H1 (cell line): Measurements from ENCODE around the gene COLEC12. TPM values are rescaled to one million over a fixed set of nuclear protein-coding genes. Genes with fewer than 3 reads are reported as not detected.

Experiments
- CTCF ChIA-PET: fragments of 300-600 bp; sonication (Branson Sonifier 250); formaldehyde crosslinking; loops from one replicate; lab custom pipeline; 2021; ENCODE audit not compliant: partially characterized antibody; lab: Charles Lee
- POLR2A ChIA-PET: fragments of 300-600 bp; sonication (Branson Sonifier 250); formaldehyde crosslinking; loops from one replicate; lab custom pipeline; 2021; ENCODE audit warnings: inconsistent platforms; ENCODE audit not compliant: partially characterized antibody; lab: Charles Lee
- DNase-seq, 2 experiments: peaks; one replicate each; pipeline versions ENCODE4 v3.0.0 to v3.0.0-alpha.2; 2010 to 2022; ENCODE audit warnings: low spot score in 2 of 2, low read depth in 1 of 2, mixed read lengths in 1 of 2
- FAIRE-seq: peaks from 2 replicates; lab custom pipeline; 2011; peaks lifted over from hg19 to GRCh38; lab: Jason Lieb, UNC
- H2AFZ ChIP-seq: 2 replicates; pipeline ENCODE4 v1.8.1; 2012; ENCODE audit warnings: low read length, inconsistent platforms
- H2AK5ac ChIP-seq: 2 replicates; pipeline ENCODE4 v1.6.1; 2013; ENCODE audit warnings: low read depth, low read length
- H2BK120ac ChIP-seq: replicated peaks from 2 replicates; pipeline ENCODE3; 2013; ENCODE audit warnings: low read depth, low read length, inconsistent platforms
- H2BK12ac ChIP-seq: 2 replicates; pipeline ENCODE4 v1.6.1; 2013; ENCODE audit warnings: low read depth, low read length
- H2BK15ac ChIP-seq: 2 replicates; pipeline ENCODE4 v1.6.1; 2013; ENCODE audit warnings: low read length
- H2BK20ac ChIP-seq: 2 replicates; pipeline ENCODE4 v1.6.1; 2013; ENCODE audit warnings: low read length
- H2BK5ac ChIP-seq: 2 replicates; pipeline ENCODE4 v1.6.1; 2013; ENCODE audit warnings: low read depth, low read length
- H3K14ac ChIP-seq: 2 replicates; pipeline ENCODE4 v1.6.1; 2013; ENCODE audit warnings: inconsistent platforms; ENCODE audit not compliant: insufficient read length
- H3K18ac ChIP-seq: 2 replicates; pipeline ENCODE4 v1.6.1; 2013; ENCODE audit warnings: low read length; ENCODE audit errors: extremely low read depth
- H3K23ac ChIP-seq: 2 replicates; pipeline ENCODE4 v1.6.1; 2013; ENCODE audit warnings: inconsistent platforms; ENCODE audit not compliant: insufficient read length
- H3K23me2 ChIP-seq: 2 replicates; pipeline ENCODE4 v1.6.1; 2013; ENCODE audit warnings: low read depth, low read length
- H3K27ac ChIP-seq: 2 replicates; pipeline ENCODE4 v1.6.1; 2011; ENCODE audit warnings: low read depth, low read length, inconsistent platforms
- H3K27me3 ChIP-seq, 4 experiments: replicated peaks in 1 of 4; 1 replicate in 1 of 4; 2 replicates in 3 of 4; pipeline versions ENCODE4 v1.6.1 to v1.8.1; 2011 to 2013; ENCODE audit warnings: low read length in 3 of 4, mild to moderate bottlenecking in 3 of 4, inconsistent platforms in 2 of 4, mixed read lengths in 2 of 4, moderate library complexity in 1 of 4; ENCODE audit not compliant: control insufficient read depth in 3 of 4, insufficient read depth in 3 of 4; ENCODE audit errors: extremely low read depth in 1 of 4
- H3K36me3 ChIP-seq, 4 experiments: 2 replicates each; pipeline versions ENCODE4 v1.6.1 to v1.8.1; 2011 to 2013; ENCODE audit warnings: mild to moderate bottlenecking in 4 of 4, low read length in 3 of 4, moderate library complexity in 2 of 4, control low read depth in 1 of 4, inconsistent platforms in 1 of 4; ENCODE audit not compliant: insufficient read depth in 4 of 4, control insufficient read depth in 2 of 4
- H3K4ac ChIP-seq: replicated peaks from 2 replicates; pipeline ENCODE3; 2013; ENCODE audit warnings: low read length, low read depth, mixed read lengths, inconsistent platforms; ENCODE audit not compliant: insufficient read length
- H3K4me1 ChIP-seq, 4 experiments: replicated peaks in 1 of 4; 1 replicate in 1 of 4; 2 replicates in 3 of 4; pipeline versions ENCODE4 v1.6.1 to v1.8.1; 2011 to 2013; ENCODE audit warnings: low read length in 3 of 4, inconsistent platforms in 2 of 4, mixed read lengths in 1 of 4; ENCODE audit not compliant: insufficient read depth in 4 of 4, control insufficient read depth in 3 of 4
- H3K4me2 ChIP-seq, 2 experiments: 2 replicates each; pipeline versions ENCODE4 v1.6.1 to v1.8.1; 2011 to 2013; ENCODE audit warnings: low read depth in 2 of 2, low read length in 2 of 2, control low read depth in 1 of 2, inconsistent platforms in 1 of 2, mild to moderate bottlenecking in 1 of 2; ENCODE audit not compliant: insufficient read depth in 1 of 2
- H3K4me3 ChIP-seq, 4 experiments: fragments of 200-600, 300-600 bp in 1 of 4; sonication (generic), shearing (Covaris generic), sonication (Bioruptor Twin) in 1 of 4; 2 replicates each; pipeline versions ENCODE4 v1.5.1 to v1.8.1; 2011 to 2016; ENCODE audit warnings: low read length in 4 of 4, low read depth in 3 of 4, control low read depth in 2 of 4, inconsistent platforms in 2 of 4, mild to moderate bottlenecking in 2 of 4, mixed read lengths in 1 of 4, moderate library complexity in 1 of 4; ENCODE audit not compliant: insufficient read depth in 2 of 4; ENCODE audit errors: extremely low read depth in 1 of 4
- H3K56ac ChIP-seq: replicated peaks from 2 replicates; pipeline ENCODE3; 2013; ENCODE audit warnings: low read depth, mild to moderate bottlenecking, mixed read lengths, low read length, inconsistent platforms; ENCODE audit not compliant: insufficient read length
- H3K79me1 ChIP-seq: 2 replicates; pipeline ENCODE4 v1.6.1; 2013; ENCODE audit warnings: low read depth, low read length, control low read depth
- H3K79me2 ChIP-seq, 2 experiments: 2 replicates each; pipeline versions ENCODE4 v1.6.1 to v1.8.1; 2012 to 2013; ENCODE audit warnings: low read length in 2 of 2, mild to moderate bottlenecking in 2 of 2, inconsistent platforms in 1 of 2; ENCODE audit not compliant: insufficient read depth in 2 of 2, control insufficient read depth in 1 of 2
- H3K9ac ChIP-seq, 4 experiments: replicated peaks in 1 of 4; 1 replicate in 1 of 4; 2 replicates in 3 of 4; pipeline versions ENCODE4 v1.6.1 to v1.8.1; 2011 to 2013; ENCODE audit warnings: low read depth in 3 of 4, low read length in 3 of 4, control low read depth in 2 of 4, mild to moderate bottlenecking in 2 of 4, moderate library complexity in 2 of 4, inconsistent platforms in 1 of 4; ENCODE audit errors: extremely low read depth in 1 of 4
- H3K9me3 ChIP-seq, 2 experiments: 2 replicates each; pipeline versions ENCODE4 v1.6.1 to v1.8.1; 2012 to 2013; ENCODE audit warnings: mild to moderate bottlenecking in 2 of 2, moderate library complexity in 2 of 2, control low read depth in 1 of 2, inconsistent platforms in 1 of 2, low read depth in 1 of 2, low read length in 1 of 2, mixed read lengths in 1 of 2; ENCODE audit not compliant: insufficient read depth in 2 of 2
- H4K20me1 ChIP-seq, 2 experiments: replicated peaks in 1 of 2; 2 replicates each; pipeline versions ENCODE3 to v1.8.1; 2011 to 2013; ENCODE audit warnings: inconsistent platforms in 2 of 2, low read length in 2 of 2, mild to moderate bottlenecking in 1 of 2; ENCODE audit not compliant: insufficient read depth in 2 of 2, control insufficient read depth in 1 of 2
- H4K5ac ChIP-seq: 2 replicates; pipeline ENCODE4 v1.6.1; 2013; ENCODE audit warnings: low read length, low read depth, mixed read lengths, inconsistent platforms; ENCODE audit not compliant: insufficient read length
- H4K8ac ChIP-seq: 2 replicates; pipeline ENCODE4 v1.8.0; 2013; ENCODE audit warnings: mild to moderate bottlenecking, moderate library complexity, low read length, inconsistent platforms; ENCODE audit not compliant: insufficient read depth; ENCODE audit errors: extremely low read depth
- H4K91ac ChIP-seq: replicated peaks from 2 replicates; pipeline ENCODE3; 2013; ENCODE audit warnings: low read length, mixed read lengths, inconsistent platforms; ENCODE audit not compliant: insufficient read length
- ASH2L ChIP-seq: fragments of 200-600, 300-600 bp; sonication (generic); IDR thresholded peaks from one replicate; pipeline ENCODE4 v1.7.1; 2017; ENCODE audit warnings: low read length
- BACH1 ChIP-seq: IDR thresholded peaks from 2 replicates; pipeline ENCODE4 v1.6.1; 2012; ENCODE audit warnings: low read length, improper control_type of control experiment
- BCL11A ChIP-seq, 2 experiments: IDR thresholded peaks; one replicate each; pipeline ENCODE4 v1.6.1; 2011; ENCODE audit warnings: low read depth in 2 of 2, low read length in 2 of 2, mild to moderate bottlenecking in 2 of 2
- CBX5 ChIP-seq: fragments of 300-800, 300-1000 bp; sonication (generic); IDR thresholded peaks from 2 replicates; pipeline ENCODE4 v1.7.1; 2016; ENCODE audit warnings: antibody characterized with exemption, low read length, low read depth
- CHD1 ChIP-seq: IDR thresholded peaks from 2 replicates; pipeline ENCODE4 v1.6.1; 2012; ENCODE audit warnings: low read depth, low read length, improper control_type of control experiment
- CHD2 ChIP-seq: IDR thresholded peaks from 2 replicates; pipeline ENCODE4 v1.6.1; 2012; ENCODE audit warnings: low read length, improper control_type of control experiment
- CREB1 ChIP-seq: IDR thresholded peaks from 2 replicates; pipeline ENCODE4 v1.6.1; 2012; ENCODE audit warnings: inconsistent platforms
- EZH2 ChIP-seq: fragments of 200-600 bp; sonication (generic); IDR thresholded peaks from 2 replicates; pipeline ENCODE4 v1.7.1; 2012; ENCODE audit warnings: low read depth, mild to moderate bottlenecking, moderate library complexity, low read length, inconsistent platforms; ENCODE audit not compliant: severe bottlenecking
- FOSL1 ChIP-seq: IDR thresholded peaks from 2 replicates; pipeline ENCODE4 v1.6.1; 2011; ENCODE audit warnings: mild to moderate bottlenecking, low read depth, low read length, moderate library complexity; ENCODE audit not compliant: insufficient read depth
- JUN ChIP-seq: IDR thresholded peaks from 2 replicates; pipeline ENCODE4 v1.6.1; 2011; ENCODE audit warnings: low read depth, mild to moderate bottlenecking, improper control_type of control experiment, low read length
- KDM5A ChIP-seq: fragments of 200-600 bp; IDR thresholded peaks from 2 replicates; pipeline ENCODE4 v1.7.1; 2012; ENCODE audit warnings: mild to moderate bottlenecking, low read length, inconsistent platforms, mixed read lengths
- TCF12 ChIP-seq: IDR thresholded peaks from 2 replicates; pipeline ENCODE4 v1.6.1; 2011; ENCODE audit warnings: low read depth, mild to moderate bottlenecking, low read length
- WGBS, 2 experiments: shearing (Covaris generic) in 1 of 2; methylation state at CpG; one replicate each; pipeline versions ENCODE4 v1.1.6 to v1.1.7; 2013 to 2015; ENCODE audit warnings: low lambda C conversion rate in 2 of 2, mixed read lengths in 2 of 2, inconsistent platforms in 1 of 2, low coverage in 1 of 2, missing lambda C conversion rate in 1 of 2; ENCODE audit not compliant: insufficient replicate concordance in 2 of 2, insufficient coverage in 1 of 2, insufficient read length in 1 of 2; ENCODE audit errors: extremely low coverage in 1 of 2, missing lambda C conversion rate in 1 of 2; 5-methylcytosine and 5-hydroxymethylcytosine counted together
- polyA plus RNA-seq, 7 experiments: library from polyadenylated mRNA; depleted of rRNA in 3 of 7; stranded (reverse) in 5 of 7; unstranded in 2 of 7; fragments of >200 nt in 5 of 7; fragments of 200-250 nt in 2 of 7; gene quantifications; 1 replicate in 5 of 7; 2 replicates in 1 of 7; 4 replicates in 1 of 7; pipeline versions ENCODE4 v1.2.1 to v1.2.3, GENCODE V29; 2011 to 2013; ENCODE audit warnings: missing spikeins in 2 of 7, mixed read lengths in 2 of 7
- total RNA-seq: library from RNA; stranded (reverse); fragmentation: NEBNext Ultra II Directional; extraction: Animal tissue kit (Norgen Biotek cat#: 25700); gene quantifications from 2 replicates; pipeline ENCODE4 v1.2.1, GENCODE V29; 2021

Gene COLEC12
- total and polyA plus RNA-seq, 2 of the 8 experiments (the other 6 are each of a cell fraction or from before 2014, with no cell fraction given) = 0.44 to 2.3 TPM

DNA sequence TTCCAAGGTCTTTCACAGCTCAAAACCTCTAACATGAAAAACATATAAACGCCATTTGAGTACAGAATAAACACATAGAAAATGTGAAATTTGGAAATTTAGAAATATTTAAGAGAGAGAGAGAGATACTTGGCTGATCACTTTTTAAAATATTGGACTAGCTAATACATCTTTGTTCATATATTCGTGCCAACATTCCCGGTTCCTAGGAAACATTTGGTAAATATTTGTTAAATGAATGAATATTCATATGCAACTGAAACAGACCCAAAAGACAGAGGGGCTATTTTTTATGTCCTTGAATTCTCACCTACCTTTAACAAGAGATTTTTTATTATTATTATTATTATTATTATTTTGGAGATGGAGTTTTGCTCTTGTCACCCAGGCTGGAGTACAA is 8.3 kb upstream of the COLEC12 start:
- H3K36me3 ChIP-seq = no peaks in the 10 kb centered on the region
- no peaks in the 10 kb centered on the region for H3K79me1 ChIP-seq
- FAIRE-seq (no peak), DNase-seq (no peak)
- no peak overlapping the region for H4K91ac ChIP-seq
- H2BK5ac ChIP-seq = no peak overlapping the region
- CTCF ChIA-PET = interaction anchor here (1.0 to 1.5 kb wide), 3 partner anchors 10 to 194 kb away, joined by 3 to 6 read pairs (median 4); no protein-coding TSS in a partner anchor
- no peak overlapping the region for H4K8ac ChIP-seq
- H3K27me3 ChIP-seq = peaks cover 0 to 4% (median 0%) of the 10 kb centered on the region in 4 experiments; a peak in 2 of 7 replicates
- 89% methylated on average over 3 of the region's 3 CpGs; no CpG with 5 or more reads in 1 of the 2 experiments for WGBS, 2 experiments
- POLR2A ChIA-PET = no interaction called here
- H2BK15ac ChIP-seq = no peak overlapping the region
- H3K9ac ChIP-seq = no peak overlapping the region
- no peak overlapping the region for H3K23ac ChIP-seq
- no peak overlapping the region for H3K4me2 ChIP-seq
- H2AFZ ChIP-seq = no peak overlapping the region; the same call in 1 of the 2 replicates
- H3K4me1 ChIP-seq = no peaks in the 10 kb centered on the region
- H2BK120ac ChIP-seq = no peak overlapping the region
- no peak overlapping the region for H2BK20ac ChIP-seq
- no peak overlapping the region for H3K4ac ChIP-seq
- no peak overlapping the region for H3K4me3 ChIP-seq
- no peak overlapping the region for H2AK5ac ChIP-seq
- no peaks in the 10 kb centered on the region for H3K79me2 ChIP-seq
- H3K23me2 ChIP-seq = no peaks in the 10 kb centered on the region
- H3K9me3 ChIP-seq = peaks cover 0 to 16% of the 10 kb centered on the region in 2 experiments; a peak in 2 of 4 replicates
- no peak overlapping the region for H3K18ac ChIP-seq
- no peak overlapping the region for H3K56ac ChIP-seq
- TF ChIP-seq KDM5A (no peak), FOSL1 (no peak), CBX5 (no peak), BACH1 (no peak), CHD2 (no peak), TCF12 (no peak), CHD1 (no peak), EZH2 (no peak), ASH2L (no peak), BCL11A (IDR thresholded peaks at IDR 0.05; ENCODE audit: low read depth in 2 of 2, low read length in 2 of 2) (no peak), CREB1 (no peak), JUN (no peak)
- TF ChIP-seq, all 59 proteins: peak for 0
- no peak overlapping the region for H2BK12ac ChIP-seq
- no peak overlapping the region for H3K27ac ChIP-seq
- H3K14ac ChIP-seq = no peak overlapping the region
- H4K20me1 ChIP-seq = no peaks in the 10 kb centered on the region
- H4K5ac ChIP-seq = no peak overlapping the region
